Tibial nerve (tissue), 4 donors: Measurements from ENCODE around the gene PLAC8. TPM values are rescaled to one million over a fixed set of nuclear protein-coding genes. Genes with fewer than 3 reads are reported as not detected.
"Not testable (repeated sequence)": the region's sequence is repeated elsewhere in the genome, so short reads cannot be mapped to it uniquely, and the experiment has no call there.

ENCODE experiments used
- DNase-seq, 2 donors: peaks; one replicate each; pipeline ENCODE4 v3.0.0-alpha.2; 2019; ENCODE audit warnings: low spot score in 2 of 2
- H3K27ac ChIP-seq, 4 donors: fragments of 200-600 bp; sonication (generic) in 3 of 4; one replicate each; pipeline ENCODE4 v1.5.1; 2017 to 2019; ENCODE audit warnings: mild to moderate bottlenecking in 1 of 4
- H3K27me3 ChIP-seq, 2 donors: fragments of 200-600 bp; sonication (generic) in 1 of 2; one replicate each; pipeline versions ENCODE4 v1.5.1 to v1.6.0; 2017 to 2019
- H3K36me3 ChIP-seq, 3 donors: fragments of 200-600 bp; sonication (generic); one replicate each; pipeline ENCODE4 v1.5.1; 2018 to 2019
- H3K4me1 ChIP-seq, 4 donors: fragments of 200-600 bp; sonication (generic) in 3 of 4; one replicate each; pipeline ENCODE4 v1.5.1; 2017 to 2019
- H3K4me3 ChIP-seq, 4 donors: fragments of 200-600 bp; sonication (generic) in 3 of 4; one replicate each; pipeline ENCODE4 v1.5.1; 2017 to 2019; ENCODE audit warnings: mild to moderate bottlenecking in 1 of 4, moderate library complexity in 1 of 4
- H3K9me3 ChIP-seq, 4 donors: fragments of 200-600 bp; sonication (generic) in 3 of 4; one replicate each; pipeline ENCODE4 v1.5.1; 2017 to 2019
- EP300 ChIP-seq, 2 donors: sonication (generic); formaldehyde crosslinking; IDR thresholded peaks; one replicate each; pipeline ENCODE4 v1.6.1; 2017; ENCODE audit warnings: antibody characterized with exemption in 2 of 2, mild to moderate bottlenecking in 1 of 2
- POLR2A ChIP-seq, 2 donors: fragments of 450-650 bp; IDR thresholded peaks; one replicate each; pipeline ENCODE4 v1.6.1; 2017; ENCODE audit warnings: antibody characterized with exemption in 2 of 2, mild to moderate bottlenecking in 2 of 2, moderate library complexity in 2 of 2
- WGBS, 2 donors: methylation state at CpG; one replicate each; pipeline ENCODE4 v1.1.5; 2018; 5-methylcytosine and 5-hydroxymethylcytosine counted together
- total RNA-seq, 4 donors: library from RNA; depleted of rRNA; stranded (reverse); fragments of >200 nt; gene quantifications; one replicate each; pipeline ENCODE4 v1.1.0, GENCODE V29; 2016
- TF ChIP-seq, protein P1 (sequence below), 5 experiments: fragments of 200-600 bp in 3 of 5; fragments of 450-650 bp in 2 of 5; sonication (generic) in 3 of 5; IDR thresholded peaks; one replicate each; pipeline ENCODE4 v1.5.1; 2016 to 2019; ENCODE audit warnings: antibody characterized with exemption in 5 of 5, mild to moderate bottlenecking in 3 of 5, moderate library complexity in 2 of 5

PLAC8 gene
- total RNA-seq, 4 donors from 2014 or later, result 0.20 to 5.7 (median 5.4) TPM; not detected in 1

GRCh38 chr4:83149865-83150652, 35.5 kb upstream of the PLAC8 start:
- H3K4me1 ChIP-seq, result no peaks in the 10 kb centered on the region
- DNase-seq, result no peak
- no peak for TF ChIP-seq POLR2A (IDR thresholded peaks at IDR 0.05)
- TF ChIP-seq, protein P1, sequence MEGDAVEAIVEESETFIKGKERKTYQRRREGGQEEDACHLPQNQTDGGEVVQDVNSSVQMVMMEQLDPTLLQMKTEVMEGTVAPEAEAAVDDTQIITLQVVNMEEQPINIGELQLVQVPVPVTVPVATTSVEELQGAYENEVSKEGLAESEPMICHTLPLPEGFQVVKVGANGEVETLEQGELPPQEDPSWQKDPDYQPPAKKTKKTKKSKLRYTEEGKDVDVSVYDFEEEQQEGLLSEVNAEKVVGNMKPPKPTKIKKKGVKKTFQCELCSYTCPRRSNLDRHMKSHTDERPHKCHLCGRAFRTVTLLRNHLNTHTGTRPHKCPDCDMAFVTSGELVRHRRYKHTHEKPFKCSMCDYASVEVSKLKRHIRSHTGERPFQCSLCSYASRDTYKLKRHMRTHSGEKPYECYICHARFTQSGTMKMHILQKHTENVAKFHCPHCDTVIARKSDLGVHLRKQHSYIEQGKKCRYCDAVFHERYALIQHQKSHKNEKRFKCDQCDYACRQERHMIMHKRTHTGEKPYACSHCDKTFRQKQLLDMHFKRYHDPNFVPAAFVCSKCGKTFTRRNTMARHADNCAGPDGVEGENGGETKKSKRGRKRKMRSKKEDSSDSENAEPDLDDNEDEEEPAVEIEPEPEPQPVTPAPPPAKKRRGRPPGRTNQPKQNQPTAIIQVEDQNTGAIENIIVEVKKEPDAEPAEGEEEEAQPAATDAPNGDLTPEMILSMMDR (IDR thresholded peaks at IDR 0.05), result no peak
- TF ChIP-seq EP300 (IDR thresholded peaks at IDR 0.05), result no peak
- no peaks in the 10 kb centered on the region for H3K27me3 ChIP-seq
- no peak overlapping the region for H3K4me3 ChIP-seq
- H3K36me3 ChIP-seq, result no peaks in the 10 kb centered on the region
- H3K9me3 ChIP-seq, result no peaks in the 10 kb centered on the region
- no peak overlapping the region for H3K27ac ChIP-seq
- WGBS, 2 donors, result 52% methylated on average over 11 of the region's 11 CpGs

DNA sequence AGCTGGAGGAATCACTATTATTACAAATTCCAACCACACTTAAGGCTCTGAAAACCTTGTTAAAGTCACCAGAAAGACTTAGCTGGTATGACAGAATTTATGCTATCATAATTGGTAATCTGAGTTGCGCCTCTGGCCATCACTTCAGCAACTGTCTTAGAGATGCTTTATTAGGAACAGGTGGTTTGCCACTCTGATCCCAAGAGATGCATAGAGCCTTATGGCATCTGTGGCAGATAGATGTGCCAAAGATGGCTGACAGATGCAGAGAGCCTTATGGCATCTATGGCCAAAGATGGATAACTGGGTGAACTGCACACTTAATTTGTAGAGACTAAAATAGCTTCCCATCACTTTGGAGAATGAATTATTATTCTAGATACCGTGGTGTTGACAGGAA, 32.3 kb upstream of the PLAC8 start:
- TF ChIP-seq, protein P1 (IDR thresholded peaks at IDR 0.05), result no peak
- no peak for TF ChIP-seq EP300 (IDR thresholded peaks at IDR 0.05)
- TF ChIP-seq POLR2A (IDR thresholded peaks at IDR 0.05), result no peak
- H3K4me3 ChIP-seq, result no peak overlapping the region
- no peaks in the 10 kb centered on the region for H3K27me3 ChIP-seq
- no peaks in the 10 kb centered on the region for H3K4me1 ChIP-seq
- H3K36me3 ChIP-seq, result no peaks in the 10 kb centered on the region
- no peaks in the 10 kb centered on the region for H3K9me3 ChIP-seq
- DNase-seq, result no peak
- H3K27ac ChIP-seq, result no peak overlapping the region
- WGBS, 2 donors, result 95% methylated on average over 2 of the region's 2 CpGs

GRCh38 chr4:83145776-83146175, 31.2 kb upstream of the PLAC8 start:
- not testable (repeated sequence) for DNase-seq, H3K4me3 ChIP-seq, H3K36me3 ChIP-seq, H3K4me1 ChIP-seq, H3K9me3 ChIP-seq, H3K27me3 ChIP-seq, H3K27ac ChIP-seq
- 85 to 87% methylated on average over 5 of the region's 5 CpGs for WGBS, 2 donors

GRCh38 chr4:83139514-83140156, 25.1 kb upstream of the PLAC8 start:
- H3K9me3 ChIP-seq, result peaks cover 0 to 21% (median 0%) of the 10 kb centered on the region in 4 donors
- H3K27ac ChIP-seq, result no peak overlapping the region
- WGBS, 2 donors, result 73 to 81% methylated on average over 3 of the region's 3 CpGs
- H3K4me1 ChIP-seq, result no peaks in the 10 kb centered on the region
- DNase-seq, result no peak
- no peak overlapping the region for H3K4me3 ChIP-seq
- TF ChIP-seq POLR2A (IDR thresholded peaks at IDR 0.05), result no peak
- no peak for TF ChIP-seq EP300 (IDR thresholded peaks at IDR 0.05)
- TF ChIP-seq, protein P1 (IDR thresholded peaks at IDR 0.05), result no peak
- no peaks in the 10 kb centered on the region for H3K36me3 ChIP-seq
- no peaks in the 10 kb centered on the region for H3K27me3 ChIP-seq

DNA sequence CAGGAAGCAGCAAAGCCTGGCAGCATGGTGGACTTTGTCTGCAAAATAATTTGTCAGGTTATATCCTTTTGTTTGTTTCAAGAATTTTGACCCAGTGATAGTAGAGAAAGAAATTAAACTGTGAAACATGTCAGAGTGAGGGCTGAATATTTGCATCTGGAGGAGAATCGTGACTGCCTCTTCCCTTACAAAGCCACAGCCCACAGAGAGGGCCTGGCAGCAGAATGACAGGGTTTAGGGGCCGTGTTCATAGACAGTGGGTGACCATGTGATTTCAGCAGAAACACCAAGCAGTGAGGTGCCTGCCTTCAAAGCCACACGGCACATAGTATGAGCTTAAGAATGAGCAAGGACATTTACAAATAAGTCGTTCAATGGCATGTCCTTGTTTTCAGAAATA, 24.4 kb upstream of the PLAC8 start:
- H3K27ac ChIP-seq, result no peak overlapping the region
- no peaks in the 10 kb centered on the region for H3K36me3 ChIP-seq
- H3K9me3 ChIP-seq, result peaks cover 0 to 21% (median 0%) of the 10 kb centered on the region in 4 donors
- H3K4me3 ChIP-seq, result no peak overlapping the region
- no peak for DNase-seq
- no peaks in the 10 kb centered on the region for H3K4me1 ChIP-seq
- WGBS, 2 donors, result 75 to 78% methylated on average over 4 of the region's 4 CpGs
- no peaks in the 10 kb centered on the region for H3K27me3 ChIP-seq
- no peak for TF ChIP-seq POLR2A (IDR thresholded peaks at IDR 0.05)
- TF ChIP-seq EP300 (IDR thresholded peaks at IDR 0.05), result no peak
- TF ChIP-seq, protein P1 (IDR thresholded peaks at IDR 0.05), result no peak
